Esophagus (tissue), 2 donors: ENCODE data around the gene FRMD3. TPM values are rescaled to one million over a fixed set of nuclear protein-coding genes. Genes with fewer than 3 reads are reported as not detected.

Experiments
- H3K27ac ChIP-seq, 2 donors: one replicate each; pipeline ENCODE4 v1.5.1; 2013; ENCODE audit warnings: low read depth in 2 of 2, mild to moderate bottlenecking in 2 of 2, inconsistent platforms in 1 of 2, low read length in 1 of 2, moderate library complexity in 1 of 2
- H3K27me3 ChIP-seq, 2 donors: one replicate each; pipeline ENCODE4 v1.6.1; 2013; ENCODE audit warnings: low read length in 2 of 2, control low read depth in 1 of 2, mild to moderate bottlenecking in 1 of 2; ENCODE audit not compliant: insufficient read depth in 2 of 2, control insufficient read depth in 1 of 2
- H3K36me3 ChIP-seq, 2 donors: one replicate each; pipeline ENCODE4 v1.6.1; 2013; ENCODE audit warnings: low read length in 1 of 2; ENCODE audit not compliant: control insufficient read depth in 2 of 2, insufficient read depth in 2 of 2
- H3K4me1 ChIP-seq, 2 donors: one replicate each; pipeline ENCODE4 v1.6.1; 2013; ENCODE audit warnings: low read length in 1 of 2; ENCODE audit not compliant: control insufficient read depth in 2 of 2, insufficient read depth in 2 of 2
- H3K4me3 ChIP-seq, 2 donors: one replicate each; pipeline ENCODE4 v1.5.1; 2013; ENCODE audit warnings: low read length in 2 of 2, mild to moderate bottlenecking in 2 of 2, low read depth in 1 of 2, moderate library complexity in 1 of 2
- H3K9me3 ChIP-seq, 2 donors: one replicate each; pipeline ENCODE4 v1.6.1; 2013; ENCODE audit warnings: mild to moderate bottlenecking in 2 of 2, low read depth in 1 of 2, low read length in 1 of 2, moderate library complexity in 1 of 2; ENCODE audit not compliant: control insufficient read depth in 2 of 2, insufficient read depth in 1 of 2
- WGBS, 2 donors: extraction: QIAGEN DNeasy Blood & Tissue Kit; methylation state at CpG; one replicate each; pipeline ENCODE4 v1.1.7; 2013; 5-methylcytosine and 5-hydroxymethylcytosine counted together
- polyA plus RNA-seq, 2 donors: library from polyadenylated mRNA; stranded (reverse); fragments of 200-250 nt; gene quantifications; one replicate each; pipeline ENCODE4 v1.2.3, GENCODE V29; 2013
- donor health status: healthy with polysubstance abuse.
- donor health status: Bipolar disorder and iron deficiency.

Gene FRMD3
- polyA plus RNA-seq, 2 donors, result 0.20 to 0.26 TPM

DNA sequence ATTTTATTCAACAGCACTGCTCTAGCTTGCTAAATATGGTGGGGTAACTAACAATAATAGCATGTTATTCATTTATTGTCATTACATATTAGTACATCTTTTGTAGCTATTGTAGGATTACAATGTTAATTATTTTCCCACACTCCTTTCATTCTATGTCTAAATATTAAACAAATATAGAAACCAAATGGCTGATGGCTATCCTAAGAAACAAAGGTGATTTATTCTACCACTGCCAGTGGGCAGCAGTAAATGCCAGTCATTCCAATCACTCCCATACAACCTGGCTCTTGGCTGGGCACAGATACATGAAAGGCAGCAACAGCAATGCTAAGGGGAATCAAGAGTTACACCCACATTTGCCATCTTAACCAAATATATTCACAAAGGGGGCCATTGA, 84.1 kb downstream of the FRMD3 start:
- no peaks in the 10 kb centered on the region for H3K4me1 ChIP-seq
- no peaks in the 10 kb centered on the region for H3K27me3 ChIP-seq
- no peak overlapping the region for H3K4me3 ChIP-seq
- H3K9me3 ChIP-seq, result no peaks in the 10 kb centered on the region
- no peaks in the 10 kb centered on the region for H3K36me3 ChIP-seq
- H3K27ac ChIP-seq, result no peak overlapping the region

- Histone ChIP-seq H3K4me3 (no peak overlapping the region), H3K36me3 (no peaks in the 10 kb centered on the region), H3K9me3 (no peaks in the 10 kb centered on the region), H3K27me3 (no peaks in the 10 kb centered on the region), H3K4me1 (no peaks in the 10 kb centered on the region), H3K27ac (no peak overlapping the region)
- WGBS, 2 donors, result 58 to 65% methylated on average over 4 of the region's 4 CpGs
Measured at GRCh38 chr9:83451308-83451707, 86.9 kb downstream of the FRMD3 start.

DNA sequence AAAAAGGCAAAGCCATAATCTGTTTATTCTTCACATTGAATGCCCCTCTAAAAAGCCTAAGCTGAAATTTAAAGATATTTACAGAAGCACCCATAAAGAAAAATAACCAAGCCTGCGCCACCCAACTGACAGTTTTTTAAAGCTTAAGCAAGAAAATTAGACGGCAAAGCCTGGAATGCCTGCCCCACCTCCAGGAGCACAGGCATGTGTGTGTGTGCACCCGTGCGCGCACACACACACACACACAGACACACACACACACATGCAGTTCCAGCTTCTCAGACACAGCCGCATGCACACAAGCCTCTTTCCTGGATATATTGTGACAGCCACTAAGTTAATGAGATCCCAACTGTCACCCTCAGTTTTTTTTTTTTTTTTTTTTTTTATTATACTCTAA, 88.2 kb downstream of the FRMD3 start:
- Histone ChIP-seq H3K27ac (no peak overlapping the region), H3K27me3 (no peaks in the 10 kb centered on the region), H3K4me1 (no peaks in the 10 kb centered on the region), H3K4me3 (no peak overlapping the region), H3K9me3 (no peaks in the 10 kb centered on the region), H3K36me3 (no peaks in the 10 kb centered on the region)
- 66 to 78% methylated on average over 6 of the region's 6 CpGs for WGBS, 2 donors

- H3K27ac ChIP-seq, result peak overlapping the region in 1 of 2 donors; percentile 36
- H3K36me3 ChIP-seq, result no peaks in the 10 kb centered on the region
- WGBS, 2 donors, result 78 to 80% methylated on average over 5 of the region's 5 CpGs
- H3K4me3 ChIP-seq, result no peak overlapping the region
- H3K9me3 ChIP-seq, result no peaks in the 10 kb centered on the region
- H3K4me1 ChIP-seq, result no peaks in the 10 kb centered on the region
- no peaks in the 10 kb centered on the region for H3K27me3 ChIP-seq
Measured at GRCh38 chr9:83449166-83449565, 89.0 kb downstream of the FRMD3 start.

DNA sequence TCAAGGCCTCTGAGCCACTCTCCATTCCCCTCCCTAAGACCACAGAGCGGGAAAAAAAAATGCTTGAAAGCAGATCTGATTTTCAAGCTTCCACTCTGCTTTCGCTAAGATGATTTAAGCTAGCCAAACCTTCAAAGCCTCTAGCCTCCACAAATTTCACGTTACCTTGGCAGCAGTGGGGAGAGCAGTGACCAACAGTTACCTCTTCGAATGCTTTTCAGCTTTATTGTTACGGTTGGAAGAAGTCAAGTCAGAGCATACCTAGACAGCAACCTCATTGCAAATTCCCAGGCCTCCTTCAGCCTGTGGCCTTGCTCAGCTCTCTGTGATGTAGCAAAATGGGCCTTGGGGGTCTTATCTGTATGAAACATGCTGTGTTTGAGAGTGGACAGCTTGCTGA, 89.6 kb downstream of the FRMD3 start:
- Histone ChIP-seq H3K36me3 (no peaks in the 10 kb centered on the region), H3K27ac (peak overlapping the region in 1 of 2 donors; percentile 36), H3K4me3 (no peak overlapping the region), H3K4me1 (no peaks in the 10 kb centered on the region), H3K27me3 (no peaks in the 10 kb centered on the region), H3K9me3 (no peaks in the 10 kb centered on the region)
- WGBS, 2 donors, result 90 to 91% methylated on average over 5 of the region's 5 CpGs

DNA sequence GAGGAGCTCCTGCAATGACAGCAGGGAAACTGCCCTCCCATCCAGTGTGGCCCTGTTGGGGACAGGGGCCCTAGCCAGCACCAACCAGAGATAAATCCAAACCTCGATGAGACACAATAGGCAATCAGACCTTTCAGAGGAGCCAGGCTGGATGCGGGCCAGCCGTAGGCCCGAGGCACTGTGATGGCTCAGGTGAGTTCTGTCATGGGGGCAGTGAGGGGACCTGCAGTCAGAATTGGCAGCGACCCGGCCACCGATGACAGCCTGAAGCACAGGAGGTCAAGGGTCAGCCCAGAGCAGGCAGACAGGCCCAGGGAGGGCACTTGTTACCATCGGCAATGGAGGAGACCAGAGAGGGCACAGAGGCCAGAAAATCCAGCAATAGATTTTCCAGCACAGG, 90.8 kb downstream of the FRMD3 start:
- no peaks in the 10 kb centered on the region for H3K27me3 ChIP-seq
- no peaks in the 10 kb centered on the region for H3K4me1 ChIP-seq
- no peak overlapping the region for H3K27ac ChIP-seq
- 83 to 92% methylated on average over 8 of the region's 8 CpGs for WGBS, 2 donors
- H3K9me3 ChIP-seq, result no peaks in the 10 kb centered on the region
- no peaks in the 10 kb centered on the region for H3K36me3 ChIP-seq
- no peak overlapping the region for H3K4me3 ChIP-seq

DNA sequence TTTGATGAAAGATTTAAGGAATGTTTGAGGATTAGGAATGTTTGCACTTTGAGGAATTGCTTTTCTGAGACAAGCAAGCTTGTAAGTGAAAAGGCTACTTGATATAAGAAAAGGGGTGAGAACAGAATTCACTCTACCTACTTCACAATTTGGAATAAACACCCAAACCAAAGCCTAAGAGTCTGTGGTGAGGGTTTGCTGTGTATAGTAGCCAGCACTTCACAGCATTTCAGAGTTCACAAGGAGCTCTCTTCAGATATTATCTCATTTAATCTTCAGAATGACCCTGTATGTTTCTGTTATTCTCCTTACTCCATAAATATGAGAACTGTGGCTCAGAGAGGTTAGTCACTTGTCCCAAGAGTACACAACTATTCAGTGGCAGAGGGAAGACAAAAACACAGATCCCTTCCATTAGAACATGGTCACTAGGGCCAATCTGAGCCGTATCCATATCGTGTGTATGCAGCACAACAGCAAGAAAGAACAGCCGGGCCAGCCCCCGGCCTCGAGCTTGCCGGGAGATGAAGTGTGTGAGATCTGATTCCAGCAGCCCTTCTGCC, 92.4 kb downstream of the FRMD3 start:
- H3K36me3 ChIP-seq, result no peaks in the 10 kb centered on the region
- no peaks in the 10 kb centered on the region for H3K27me3 ChIP-seq
- no peaks in the 10 kb centered on the region for H3K9me3 ChIP-seq
- WGBS, 2 donors, result 83 to 95% methylated on average over 6 of the region's 6 CpGs
- no peak overlapping the region for H3K27ac ChIP-seq
- no peaks in the 10 kb centered on the region for H3K4me1 ChIP-seq
- H3K4me3 ChIP-seq, result no peak overlapping the region

- no peaks in the 10 kb centered on the region for H3K9me3 ChIP-seq
- no peaks in the 10 kb centered on the region for H3K4me1 ChIP-seq
- H3K27me3 ChIP-seq, result no peaks in the 10 kb centered on the region
- H3K27ac ChIP-seq, result no peak overlapping the region
- 60 to 66% methylated on average over 4 of the region's 4 CpGs for WGBS, 2 donors
- H3K4me3 ChIP-seq, result no peak overlapping the region
- no peaks in the 10 kb centered on the region for H3K36me3 ChIP-seq
Measured at GRCh38 chr9:83444110-83444509, 94.1 kb downstream of the FRMD3 start.

- H3K27ac ChIP-seq, result no peak overlapping the region
- H3K4me3 ChIP-seq, result no peak overlapping the region
- WGBS, 2 donors, result 49 to 50% methylated on average over 3 of the region's 3 CpGs
Measured at GRCh38 chr9:83441390-83441789, 96.8 kb downstream of the FRMD3 start.

DNA sequence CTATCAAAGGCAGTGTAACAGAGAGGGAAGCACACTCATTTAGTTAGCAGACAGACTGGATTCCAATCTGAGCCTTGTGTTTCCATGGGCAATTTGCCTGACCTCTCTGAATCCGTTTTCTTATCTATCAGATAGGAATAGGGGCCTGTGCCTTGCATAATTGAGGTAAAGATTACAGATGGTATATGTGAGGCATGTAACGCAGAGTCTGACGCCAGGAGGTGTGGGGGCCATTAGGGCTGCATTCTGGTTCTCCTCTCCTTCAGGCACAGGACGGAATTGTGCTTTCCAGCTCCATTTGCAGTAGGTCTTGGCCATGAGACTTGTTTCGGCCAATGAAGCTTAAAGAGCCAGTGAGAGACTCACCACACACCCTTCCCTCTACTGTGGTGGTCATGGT, 97.6 kb downstream of the FRMD3 start:
- no peaks in the 10 kb centered on the region for H3K36me3 ChIP-seq

More at GRCh38 chr9:83441390-83441789, 96.8 kb downstream of the FRMD3 start:
- Histone ChIP-seq H3K9me3 (no peaks in the 10 kb centered on the region), H3K27me3 (no peaks in the 10 kb centered on the region), H3K4me1 (peaks cover 0 to 2% of the 10 kb centered on the region in 2 donors), H3K36me3 (no peaks in the 10 kb centered on the region)

More for the DNA sequence above, 97.6 kb downstream of the FRMD3 start:
- Histone ChIP-seq H3K4me1 (peaks cover 0 to 2% of the 10 kb centered on the region in 2 donors), H3K27me3 (no peaks in the 10 kb centered on the region), H3K9me3 (no peaks in the 10 kb centered on the region), H3K27ac (no peak overlapping the region), H3K4me3 (no peak overlapping the region)
- WGBS, 2 donors, result 79 to 91% methylated on average over 5 of the region's 5 CpGs
